ENCODE data around the gene PHLDA2.
A peak's percentile ranks its signal among the peaks of the same experiment; 100 is the strongest.

PHLDA2 gene

GRCh38 chr11:2883979-2884815, 45.0 kb downstream of the PHLDA2 start:
- in situ Hi-C loops (cut with HindIII; ENCODE audit: low pct_ligation_motif_present, low sequenced_read_pairs), result no loop called here
- Histone ChIP-seq H3K27me3 (replicated peaks) (peaks cover 6% of the 10 kb centered on the region), H3K36me3 (replicated peaks) (no peaks in the 10 kb centered on the region), H3K27ac (no peak overlapping the region), H3K4me3 (ENCODE audit: low read depth, low read length) (peak overlapping the region; percentile 46)
- DNase-seq, result no peak
- no peak for TF ChIP-seq CTCF (IDR thresholded peaks at IDR 0.05; ENCODE audit: low read depth, low read length, missing control alignments)

GRCh38 chr11:2883640-2883978, 45.6 kb downstream of the PHLDA2 start:
- peaks cover 7% of the 10 kb centered on the region for H3K27me3 ChIP-seq (replicated peaks)
- DNase-seq, result no peak
- no peak overlapping the region for H3K27ac ChIP-seq
- no peak for TF ChIP-seq CTCF (IDR thresholded peaks at IDR 0.05; ENCODE audit: low read depth, low read length, missing control alignments)
- H3K4me3 ChIP-seq (ENCODE audit: low read depth, low read length), result peak overlapping the region; percentile 46
- H3K36me3 ChIP-seq (replicated peaks), result no peaks in the 10 kb centered on the region
- in situ Hi-C loops (cut with HindIII; ENCODE audit: low pct_ligation_motif_present, low sequenced_read_pairs), result no loop called here

- H3K27me3 ChIP-seq (replicated peaks), result peaks cover 7% of the 10 kb centered on the region
- no peak overlapping the region for H3K27ac ChIP-seq
- in situ Hi-C loops (cut with HindIII; ENCODE audit: low pct_ligation_motif_present, low sequenced_read_pairs), result no loop called here
- TF ChIP-seq CTCF (IDR thresholded peaks at IDR 0.05; ENCODE audit: low read depth, low read length, missing control alignments), result no peak
- DNase-seq, result no peak
- no peaks in the 10 kb centered on the region for H3K36me3 ChIP-seq (replicated peaks)
- H3K4me3 ChIP-seq (ENCODE audit: low read depth, low read length), result no peak overlapping the region
Measured at GRCh38 chr11:2882396-2883110, 46.7 kb downstream of the PHLDA2 start.

DNA sequence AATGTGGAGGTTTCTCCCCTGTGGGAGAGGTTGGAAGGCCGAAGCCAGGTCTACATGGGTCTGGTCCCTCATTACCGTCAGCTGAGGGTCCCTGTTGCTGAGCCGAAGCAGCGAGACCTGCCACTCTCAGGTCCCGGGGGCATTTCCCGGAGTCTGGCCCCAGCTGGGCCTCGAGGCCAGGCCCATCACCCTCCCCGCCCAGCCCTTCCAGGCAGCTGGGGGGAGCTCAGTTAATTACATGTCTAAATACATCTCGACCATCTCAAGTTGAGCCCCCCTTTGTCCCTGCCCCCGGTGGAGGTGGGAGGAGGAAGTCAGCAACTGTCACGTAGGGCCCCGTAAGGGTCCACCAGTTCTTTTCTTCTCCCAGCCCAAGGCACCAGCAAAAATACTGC, 47.2 kb downstream of the PHLDA2 start:
- DNase-seq, result no peak
- Histone ChIP-seq H3K27ac (no peak overlapping the region), H3K4me3 (ENCODE audit: low read depth, low read length) (no peak overlapping the region), H3K27me3 (replicated peaks) (peaks cover 7% of the 10 kb centered on the region), H3K36me3 (replicated peaks) (no peaks in the 10 kb centered on the region)
- TF ChIP-seq CTCF (IDR thresholded peaks at IDR 0.05; ENCODE audit: low read depth, low read length, missing control alignments), result no peak
- in situ Hi-C loops (cut with HindIII; ENCODE audit: low pct_ligation_motif_present, low sequenced_read_pairs), result no loop called here

- peaks cover 7% of the 10 kb centered on the region for H3K27me3 ChIP-seq (replicated peaks)
- in situ Hi-C loops (cut with HindIII; ENCODE audit: low pct_ligation_motif_present, low sequenced_read_pairs), result no loop called here
- no peaks in the 10 kb centered on the region for H3K36me3 ChIP-seq (replicated peaks)
- no peak overlapping the region for H3K27ac ChIP-seq
- TF ChIP-seq CTCF (IDR thresholded peaks at IDR 0.05; ENCODE audit: low read depth, low read length, missing control alignments), result no peak
- no peak overlapping the region for H3K4me3 ChIP-seq (ENCODE audit: low read depth, low read length)
- DNase-seq, result no peak
Measured at GRCh38 chr11:2881076-2881980, 47.9 kb downstream of the PHLDA2 start.

Data from brain microvascular endothelial cell (primary cell).